ENCODE results near the gene CRYAA.
"Not testable (repeated sequence)": the region's sequence is repeated elsewhere in the genome, so short reads cannot be mapped to it uniquely, and the experiment has no call there.

- TF ChIP-seq POLR2A, CTCF (IDR thresholded peaks at IDR 0.05): not testable (repeated sequence)
Measured at GRCh38 chr21:43176621-43177020, 7.8 kb downstream of the CRYAA start.
